Activated CD8-positive, alpha-beta memory T cell treated with anti-CD3 and anti-CD28 coated beads, Interleukin-2, amount 10 ng/mL, durations not matched to agents 7 days and 5 days (primary cell): ENCODE results near the gene LDB2. TPM values are rescaled to one million over a fixed set of nuclear protein-coding genes. Genes with fewer than 3 reads are reported as not detected.
"Not testable (repeated sequence)": the region's sequence is repeated elsewhere in the genome, so short reads cannot be mapped to it uniquely, and the experiment has no call there.

ENCODE experiments used
- ATAC-seq: fragments of 150-1000 bp; cut with Tn5 transposase; one replicate; pipeline ENCODE4 v1.10.0; 2021; ENCODE audit warnings: moderate library complexity
- CTCF ChIA-PET: fragments of 350-600 bp; sonication (Branson Sonifier 250); formaldehyde crosslinking; loops from one replicate; lab custom pipeline; 2021; ENCODE audit warnings: antibody characterized with exemption; lab: Charles Lee
- DNase-seq: peaks from one replicate; pipeline ENCODE4 v3.0.0-alpha.2; 2020
- H3K27ac Mint-ChIP-seq: one replicate; pipeline ENCODE4 v1.8.0; 2021; ENCODE audit warnings: mild to moderate bottlenecking, mixed read lengths
- H3K27me3 Mint-ChIP-seq: one replicate; pipeline ENCODE4 v1.8.0; 2021; ENCODE audit warnings: mixed read lengths
- H3K36me3 Mint-ChIP-seq: one replicate; pipeline ENCODE4 v1.8.0; 2021; ENCODE audit warnings: mild to moderate bottlenecking, mixed read lengths
- H3K4me1 Mint-ChIP-seq: one replicate; pipeline ENCODE4 v1.8.0; 2021; ENCODE audit warnings: mixed read lengths
- H3K4me3 Mint-ChIP-seq: one replicate; pipeline ENCODE4 v1.8.0; 2021; ENCODE audit warnings: mild to moderate bottlenecking, moderate library complexity, mixed read lengths
- H3K9me3 Mint-ChIP-seq: one replicate; pipeline ENCODE4 v1.8.0; 2022; ENCODE audit warnings: low read depth, mixed read lengths
- total RNA-seq, 2 experiments: library from RNA; stranded (reverse); gene quantifications; one replicate each; pipeline ENCODE4 v1.2.3, GENCODE V29; 2021

Gene LDB2
- total RNA-seq, 2 experiments from 2014 or later: not detected

- CTCF ChIA-PET: no interaction called here
- H3K9me3 Mint-ChIP-seq: no peaks in the 10 kb centered on the region
- no peak overlapping the region for H3K4me3 Mint-ChIP-seq
- no peaks in the 10 kb centered on the region for H3K4me1 Mint-ChIP-seq
- no peak for ATAC-seq
- DNase-seq: no peak
- H3K27ac Mint-ChIP-seq: no peak overlapping the region
- H3K36me3 Mint-ChIP-seq: no peaks in the 10 kb centered on the region
- H3K27me3 Mint-ChIP-seq: no peaks in the 10 kb centered on the region
Observed at GRCh38 chr4:16574981-16575380, 323.5 kb downstream of the LDB2 start.

DNA sequence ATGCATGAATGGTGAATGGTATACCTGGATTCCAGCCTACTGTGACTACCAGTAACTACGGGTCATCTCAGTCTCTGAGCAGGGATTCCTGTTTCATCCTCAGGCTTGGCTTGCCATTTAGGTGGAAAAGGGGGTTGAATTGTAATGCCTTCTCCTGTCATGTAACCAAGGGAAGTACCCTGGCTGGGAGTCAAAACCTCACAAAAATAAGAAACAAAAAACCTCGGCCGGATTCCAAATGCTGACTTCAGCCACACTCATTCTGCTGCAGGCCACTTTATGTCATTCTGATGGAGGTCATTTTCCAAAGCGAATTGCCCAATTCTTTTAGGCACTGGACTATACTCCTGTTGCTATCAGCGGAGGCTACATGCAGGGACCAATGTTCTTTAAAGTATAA lies 324.7 kb downstream of the LDB2 start:
- H3K27ac Mint-ChIP-seq: no peak overlapping the region
- no peak overlapping the region for H3K4me3 Mint-ChIP-seq
- ATAC-seq: no peak

GRCh38 chr4:16573206-16573605 lies 325.2 kb downstream of the LDB2 start:
- ATAC-seq: no peak
- H3K36me3 Mint-ChIP-seq: no peaks in the 10 kb centered on the region
- no peak for DNase-seq
- CTCF ChIA-PET: no interaction called here
- no peaks in the 10 kb centered on the region for H3K27me3 Mint-ChIP-seq
- H3K9me3 Mint-ChIP-seq: no peaks in the 10 kb centered on the region
- H3K4me1 Mint-ChIP-seq: no peaks in the 10 kb centered on the region
- no peak overlapping the region for H3K4me3 Mint-ChIP-seq
- no peak overlapping the region for H3K27ac Mint-ChIP-seq

More for the DNA sequence above, 324.7 kb downstream of the LDB2 start:
- Mint-ChIP-seq H3K9me3 (no peaks in the 10 kb centered on the region), H3K4me1 (no peaks in the 10 kb centered on the region), H3K27me3 (no peaks in the 10 kb centered on the region), H3K36me3 (no peaks in the 10 kb centered on the region)
- no peak for DNase-seq
- CTCF ChIA-PET: no interaction called here

DNA sequence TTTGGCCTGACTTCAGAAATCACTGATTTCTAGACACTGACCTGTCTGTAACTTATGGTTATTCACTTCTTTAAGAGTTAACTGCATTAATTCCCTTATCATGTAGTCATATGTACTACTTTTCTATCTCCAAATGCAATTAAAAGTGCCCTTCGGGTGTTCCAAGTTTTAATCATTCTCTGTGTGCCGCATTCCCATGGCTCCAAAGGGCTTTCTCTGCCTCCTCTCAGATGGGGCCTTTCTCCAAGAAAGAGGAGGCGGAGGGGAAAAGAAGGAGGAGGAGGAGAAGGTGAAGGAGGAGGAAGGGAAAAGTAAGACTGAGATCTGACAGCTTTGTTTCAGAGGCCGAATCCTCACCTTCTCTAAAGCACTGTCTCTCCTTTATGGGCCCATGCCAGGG lies 325.8 kb downstream of the LDB2 start:
- H3K4me1 Mint-ChIP-seq: no peaks in the 10 kb centered on the region
- ATAC-seq (no peak), DNase-seq (no peak)
- no peak overlapping the region for H3K4me3 Mint-ChIP-seq
- no peaks in the 10 kb centered on the region for H3K27me3 Mint-ChIP-seq
- H3K9me3 Mint-ChIP-seq: no peaks in the 10 kb centered on the region
- CTCF ChIA-PET: no interaction called here
- no peaks in the 10 kb centered on the region for H3K36me3 Mint-ChIP-seq
- no peak overlapping the region for H3K27ac Mint-ChIP-seq

DNA sequence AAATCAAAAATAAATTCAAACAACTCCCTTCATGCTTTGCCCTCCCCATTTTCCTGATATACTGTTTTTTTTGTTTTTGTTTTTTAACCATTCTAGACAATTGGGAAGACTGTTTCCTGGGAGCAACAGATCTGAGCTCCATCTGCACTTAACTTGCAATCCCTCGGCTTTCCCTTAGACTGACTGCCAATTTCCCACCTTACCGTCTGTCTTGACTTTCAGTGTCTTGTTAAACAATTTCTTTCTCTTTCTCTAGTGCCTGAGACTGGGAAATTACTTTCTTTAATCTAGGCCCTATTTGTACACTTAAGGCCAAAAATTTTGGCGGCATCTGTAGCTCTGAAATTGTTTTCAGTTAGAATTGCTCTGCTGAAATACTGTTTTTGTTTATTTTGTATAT lies 326.3 kb downstream of the LDB2 start:
- Mint-ChIP-seq H3K27me3 (no peaks in the 10 kb centered on the region), H3K27ac (no peak overlapping the region), H3K9me3 (no peaks in the 10 kb centered on the region), H3K4me1 (no peaks in the 10 kb centered on the region), H3K36me3 (no peaks in the 10 kb centered on the region), H3K4me3 (no peak overlapping the region)
- ATAC-seq (no peak), DNase-seq (no peak)
- CTCF ChIA-PET: no interaction called here

- Mint-ChIP-seq H3K36me3 (no peaks in the 10 kb centered on the region), H3K9me3 (no peaks in the 10 kb centered on the region), H3K27me3 (no peaks in the 10 kb centered on the region), H3K27ac (no peak overlapping the region), H3K4me1 (no peaks in the 10 kb centered on the region), H3K4me3 (no peak overlapping the region)
- CTCF ChIA-PET: no interaction called here
- DNase-seq (no peak), ATAC-seq (no peak)
Observed at GRCh38 chr4:16569790-16570189, 328.7 kb downstream of the LDB2 start.

DNA sequence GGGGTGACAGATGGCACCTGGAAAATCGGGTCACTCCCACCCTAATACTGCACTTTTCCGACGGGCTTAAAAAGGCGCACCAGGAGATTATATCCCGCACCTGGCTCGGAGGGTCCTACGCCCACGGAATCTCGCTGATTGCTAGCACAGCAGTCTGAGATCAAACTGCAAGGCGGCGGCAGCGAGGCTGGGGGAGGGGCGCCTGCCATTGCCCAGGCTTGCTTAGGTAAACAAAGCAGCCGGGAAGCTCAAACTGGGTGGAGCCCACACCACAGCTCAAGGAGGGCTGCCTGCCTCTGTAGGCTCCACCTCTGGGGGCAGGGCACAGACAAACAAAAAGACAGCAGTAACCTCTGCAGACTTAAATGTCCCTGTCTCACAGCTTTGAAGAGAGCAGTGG lies 341.1 kb downstream of the LDB2 start:
- H3K9me3 Mint-ChIP-seq, H3K27me3 Mint-ChIP-seq, H3K4me1 Mint-ChIP-seq, H3K4me3 Mint-ChIP-seq, H3K27ac Mint-ChIP-seq, ATAC-seq, H3K36me3 Mint-ChIP-seq, DNase-seq, CTCF ChIA-PET: not testable (repeated sequence)

DNA sequence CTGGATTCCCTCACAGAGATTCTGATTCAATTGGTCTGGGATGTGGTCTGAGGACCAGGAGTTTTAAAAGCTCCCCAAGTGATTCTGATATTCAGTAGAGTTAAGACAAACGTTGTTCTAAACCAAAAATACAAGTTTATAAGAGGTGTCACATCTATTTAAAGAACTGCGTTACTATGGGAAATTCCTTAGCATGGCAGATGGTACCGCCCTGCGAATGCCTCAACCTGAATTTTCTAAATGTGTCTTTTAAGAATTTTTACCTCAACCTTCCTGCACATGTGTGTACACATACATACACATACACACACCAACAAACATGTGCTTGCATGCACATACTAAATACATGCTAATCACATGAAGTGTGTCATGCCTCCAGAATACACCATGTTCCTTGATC lies 343.3 kb downstream of the LDB2 start:
- no peak overlapping the region for H3K27ac Mint-ChIP-seq
- DNase-seq (no peak), ATAC-seq (no peak)
- no peaks in the 10 kb centered on the region for H3K27me3 Mint-ChIP-seq
- CTCF ChIA-PET: interaction anchor here (0.7 kb wide), 1 partner anchor 527 kb away, joined by 5 read pairs; no protein-coding TSS in a partner anchor
- H3K9me3 Mint-ChIP-seq: peaks cover 10% of the 10 kb centered on the region
- H3K36me3 Mint-ChIP-seq: no peaks in the 10 kb centered on the region
- H3K4me1 Mint-ChIP-seq: no peaks in the 10 kb centered on the region
- no peak overlapping the region for H3K4me3 Mint-ChIP-seq

GRCh38 chr4:16550531-16550930 lies 347.9 kb downstream of the LDB2 start:
- Mint-ChIP-seq H3K36me3 (no peaks in the 10 kb centered on the region), H3K9me3 (peaks cover 6% of the 10 kb centered on the region), H3K4me1 (no peaks in the 10 kb centered on the region), H3K27me3 (no peaks in the 10 kb centered on the region), H3K27ac (no peak overlapping the region), H3K4me3 (no peak overlapping the region)
- no peak for ATAC-seq
- DNase-seq: no peak
- CTCF ChIA-PET: no interaction called here

DNA sequence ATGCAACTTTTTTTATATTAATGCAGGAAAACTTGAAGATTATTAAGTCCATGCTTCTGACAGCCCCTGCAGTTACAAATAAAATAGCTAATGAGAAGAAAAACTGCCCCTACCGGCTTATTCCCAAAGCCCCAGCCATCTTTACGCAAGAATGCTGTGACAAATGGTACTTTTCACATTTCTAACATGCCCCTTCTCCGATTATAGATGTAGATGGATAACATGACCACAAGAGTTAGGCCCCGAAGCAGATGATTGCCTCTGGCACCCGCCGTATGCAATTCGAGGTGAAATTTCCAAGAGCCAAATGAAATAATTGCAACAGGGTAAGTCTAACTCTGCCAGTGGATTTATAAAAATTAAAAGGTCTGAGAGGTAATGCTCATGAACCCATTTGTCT lies 352.8 kb downstream of the LDB2 start:
- Mint-ChIP-seq H3K9me3 (no peaks in the 10 kb centered on the region), H3K27ac (no peak overlapping the region), H3K27me3 (no peaks in the 10 kb centered on the region), H3K4me1 (no peaks in the 10 kb centered on the region), H3K4me3 (no peak overlapping the region), H3K36me3 (no peaks in the 10 kb centered on the region)
- CTCF ChIA-PET: no interaction called here
- ATAC-seq (no peak), DNase-seq (no peak)

GRCh38 chr4:16544869-16545268 lies 353.6 kb downstream of the LDB2 start:
- no peak for ATAC-seq

DNA sequence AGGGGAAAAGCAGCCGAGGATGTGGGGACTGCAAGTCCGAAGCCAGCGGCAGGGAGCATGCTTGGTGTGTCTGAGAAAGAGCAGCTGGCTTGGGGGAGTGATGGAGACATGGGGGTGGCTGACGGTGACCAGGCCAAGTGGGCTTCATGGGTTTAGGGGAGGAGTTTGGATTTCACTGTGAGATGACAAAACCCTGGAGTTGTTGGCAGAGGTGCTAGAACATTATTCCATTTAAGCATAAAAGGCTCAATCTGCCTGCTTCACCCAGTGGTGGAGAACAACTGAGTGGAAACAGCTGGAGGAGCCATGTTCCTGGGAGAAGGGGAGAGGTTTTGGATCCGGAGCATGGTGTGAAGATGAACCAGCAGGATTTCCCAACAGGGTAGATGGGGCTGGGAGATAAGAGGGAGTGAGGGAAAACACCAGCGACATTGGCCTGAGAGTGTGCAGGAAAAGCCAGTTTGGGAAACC lies 354.2 kb downstream of the LDB2 start:
- CTCF ChIA-PET: no interaction called here
- Mint-ChIP-seq H3K27ac (no peak overlapping the region), H3K4me1 (no peaks in the 10 kb centered on the region), H3K4me3 (no peak overlapping the region), H3K36me3 (no peaks in the 10 kb centered on the region), H3K9me3 (no peaks in the 10 kb centered on the region), H3K27me3 (no peaks in the 10 kb centered on the region)
- no peak for ATAC-seq
- DNase-seq: no peak

More at GRCh38 chr4:16544869-16545268, 353.6 kb downstream of the LDB2 start:
- no peaks in the 10 kb centered on the region for H3K36me3 Mint-ChIP-seq
- H3K27ac Mint-ChIP-seq: no peak overlapping the region
- CTCF ChIA-PET: no interaction called here
- H3K9me3 Mint-ChIP-seq: no peaks in the 10 kb centered on the region
- H3K27me3 Mint-ChIP-seq: no peaks in the 10 kb centered on the region
- no peak for DNase-seq
- H3K4me1 Mint-ChIP-seq: no peaks in the 10 kb centered on the region
- no peak overlapping the region for H3K4me3 Mint-ChIP-seq

- H3K4me1 Mint-ChIP-seq: no peaks in the 10 kb centered on the region
- H3K9me3 Mint-ChIP-seq: no peaks in the 10 kb centered on the region
- H3K27ac Mint-ChIP-seq: no peak overlapping the region
- ATAC-seq (no peak), DNase-seq (no peak)
- no peaks in the 10 kb centered on the region for H3K27me3 Mint-ChIP-seq
- no peaks in the 10 kb centered on the region for H3K36me3 Mint-ChIP-seq
- CTCF ChIA-PET: no interaction called here
- no peak overlapping the region for H3K4me3 Mint-ChIP-seq
Observed at GRCh38 chr4:16537926-16538325, 360.5 kb downstream of the LDB2 start.

GRCh38 chr4:16532240-16532970 lies 366.0 kb downstream of the LDB2 start:
- no peak for ATAC-seq
- Mint-ChIP-seq H3K27me3 (no peaks in the 10 kb centered on the region), H3K36me3 (no peaks in the 10 kb centered on the region), H3K4me1 (no peaks in the 10 kb centered on the region), H3K27ac (no peak overlapping the region), H3K4me3 (no peak overlapping the region), H3K9me3 (no peaks in the 10 kb centered on the region)
- CTCF ChIA-PET: no interaction called here
- no peak for DNase-seq
